ENCODE results near the gene TUBB2B.
"Not testable (repeated sequence)": the region's sequence is repeated elsewhere in the genome, so short reads cannot be mapped to it uniquely, and the experiment has no call there.

TUBB2B gene

DNA sequence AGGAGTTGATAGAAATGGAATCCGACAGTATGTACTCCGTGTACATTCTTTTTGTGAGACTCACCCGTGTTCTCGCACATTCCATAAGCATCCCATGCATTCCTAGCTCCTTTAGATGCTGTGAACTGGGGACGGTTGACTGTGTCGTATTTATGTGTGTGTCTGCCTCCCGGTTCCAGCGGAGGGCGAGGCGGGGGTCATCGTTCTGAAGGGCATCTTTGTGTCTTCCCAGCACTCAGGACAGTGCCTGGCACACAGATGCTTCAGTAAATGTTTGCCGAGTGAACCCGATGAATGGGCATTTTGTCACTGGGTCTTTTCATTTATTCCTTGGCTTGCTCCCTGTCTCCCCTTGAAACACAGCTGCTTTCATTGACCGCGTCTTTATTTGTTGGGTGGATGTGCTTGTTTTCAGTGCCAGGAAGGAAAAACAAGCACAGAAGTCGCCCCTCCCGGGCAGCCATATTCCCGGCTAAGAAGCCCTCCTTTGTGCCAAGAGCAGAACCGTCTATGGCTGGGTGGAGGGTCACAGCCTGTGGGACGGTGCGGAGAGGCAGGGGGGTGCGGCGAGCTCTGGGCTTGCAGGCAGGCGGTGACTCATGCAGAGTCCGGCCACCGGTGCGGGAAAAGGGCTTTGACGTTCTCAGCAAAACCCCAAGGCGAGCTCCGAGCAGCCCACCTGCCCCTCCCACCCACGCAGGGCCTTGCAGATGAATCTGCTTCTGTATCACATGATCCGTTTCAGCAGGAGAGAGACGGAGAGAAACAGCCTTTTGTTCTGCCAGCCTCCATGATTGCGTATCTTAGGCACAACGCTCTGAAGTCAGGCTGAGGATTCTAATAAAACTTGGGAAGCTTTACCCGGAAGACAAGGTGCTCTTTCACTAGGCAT, 20.0 kb upstream of the TUBB2B start:
- peaks cover 5% of the 10 kb centered on the region for H3K4me1 ChIP-seq (ENCODE audit: insufficient read depth, insufficient read length)
- H3K36me3 ChIP-seq (ENCODE audit: insufficient read depth, insufficient read length, low read length): no peaks in the 10 kb centered on the region
- H3K9ac ChIP-seq (ENCODE audit: insufficient read length, low read depth): peak overlapping the region; percentile 34
- no peak overlapping the region for H3K4me3 ChIP-seq (ENCODE audit: insufficient read length, low read depth)
- no peak for TF ChIP-seq YY1 (IDR thresholded peaks at IDR 0.05; ENCODE audit: insufficient read depth, insufficient read length)
- TF ChIP-seq ZNF274 (IDR thresholded peaks at IDR 0.05; ENCODE audit: low read depth, low read length): no peak
- no peak for TF ChIP-seq SUZ12 (IDR thresholded peaks at IDR 0.05; ENCODE audit: extremely low read depth, insufficient read depth, insufficient read length)
- peaks cover 2% of the 10 kb centered on the region for H3K27me3 ChIP-seq (ENCODE audit: insufficient read depth, insufficient read length)
- no peaks in the 10 kb centered on the region for H3K9me3 ChIP-seq (ENCODE audit: insufficient read depth, low read length)
- DNase-seq (ENCODE audit: low read depth, low spot score): no peak

DNA sequence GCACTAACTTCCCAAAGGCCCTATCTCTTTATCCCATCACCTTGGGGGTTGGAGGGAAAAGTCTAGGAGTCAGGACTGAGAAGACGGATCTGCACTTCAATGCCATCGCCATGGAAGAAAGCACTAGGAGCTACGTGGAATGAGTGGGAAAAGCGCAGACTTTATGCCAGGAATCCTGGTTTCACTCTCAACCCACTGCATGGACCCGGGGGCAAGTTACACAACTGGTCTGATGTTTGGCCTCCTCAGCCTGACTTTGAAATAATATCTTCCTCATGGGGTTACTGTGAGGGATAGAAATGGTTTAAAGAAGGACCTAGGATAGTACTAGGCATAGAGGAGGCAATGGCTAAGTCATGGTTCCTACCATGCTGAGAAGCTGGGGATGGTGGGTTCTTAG, 17.8 kb upstream of the TUBB2B start:
- Histone ChIP-seq H3K4me1 (ENCODE audit: insufficient read depth, insufficient read length) (peaks cover 3% of the 10 kb centered on the region), H3K36me3 (ENCODE audit: insufficient read depth, insufficient read length, low read length) (no peaks in the 10 kb centered on the region), H3K9ac (ENCODE audit: insufficient read length, low read depth) (no peak overlapping the region), H3K27me3 (ENCODE audit: insufficient read depth, insufficient read length) (no peaks in the 10 kb centered on the region), H3K9me3 (ENCODE audit: insufficient read depth, low read length) (no peaks in the 10 kb centered on the region), H3K4me3 (ENCODE audit: insufficient read length, low read depth) (no peak overlapping the region)
- TF ChIP-seq YY1 (IDR thresholded peaks at IDR 0.05; ENCODE audit: insufficient read depth, insufficient read length) (no peak), ZNF274 (IDR thresholded peaks at IDR 0.05; ENCODE audit: low read depth, low read length) (no peak), SUZ12 (IDR thresholded peaks at IDR 0.05; ENCODE audit: extremely low read depth, insufficient read depth, insufficient read length) (no peak)
- DNase-seq (ENCODE audit: low read depth, low spot score): no peak

DNA sequence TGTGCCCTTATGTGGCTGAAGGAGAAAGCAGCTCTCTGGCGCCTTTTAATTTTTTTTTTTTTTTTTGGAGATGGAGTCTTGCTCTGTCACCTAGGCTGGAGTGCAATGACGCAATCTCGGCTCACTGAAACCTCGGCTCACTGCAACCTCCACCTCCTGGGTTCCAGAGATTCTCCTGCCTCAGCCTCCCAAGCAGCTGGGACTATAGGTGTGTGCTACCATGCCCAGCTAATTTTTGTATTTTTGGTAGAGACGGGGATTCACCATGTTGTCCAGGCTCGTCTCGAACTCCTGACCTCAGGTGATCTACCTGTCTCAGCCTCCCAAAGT, 17.3 kb upstream of the TUBB2B start:
- H3K36me3 ChIP-seq (ENCODE audit: insufficient read depth, insufficient read length, low read length); H3K4me1 ChIP-seq (ENCODE audit: insufficient read depth, insufficient read length); H3K4me3 ChIP-seq (ENCODE audit: insufficient read length, low read depth): not testable (repeated sequence)

DNA sequence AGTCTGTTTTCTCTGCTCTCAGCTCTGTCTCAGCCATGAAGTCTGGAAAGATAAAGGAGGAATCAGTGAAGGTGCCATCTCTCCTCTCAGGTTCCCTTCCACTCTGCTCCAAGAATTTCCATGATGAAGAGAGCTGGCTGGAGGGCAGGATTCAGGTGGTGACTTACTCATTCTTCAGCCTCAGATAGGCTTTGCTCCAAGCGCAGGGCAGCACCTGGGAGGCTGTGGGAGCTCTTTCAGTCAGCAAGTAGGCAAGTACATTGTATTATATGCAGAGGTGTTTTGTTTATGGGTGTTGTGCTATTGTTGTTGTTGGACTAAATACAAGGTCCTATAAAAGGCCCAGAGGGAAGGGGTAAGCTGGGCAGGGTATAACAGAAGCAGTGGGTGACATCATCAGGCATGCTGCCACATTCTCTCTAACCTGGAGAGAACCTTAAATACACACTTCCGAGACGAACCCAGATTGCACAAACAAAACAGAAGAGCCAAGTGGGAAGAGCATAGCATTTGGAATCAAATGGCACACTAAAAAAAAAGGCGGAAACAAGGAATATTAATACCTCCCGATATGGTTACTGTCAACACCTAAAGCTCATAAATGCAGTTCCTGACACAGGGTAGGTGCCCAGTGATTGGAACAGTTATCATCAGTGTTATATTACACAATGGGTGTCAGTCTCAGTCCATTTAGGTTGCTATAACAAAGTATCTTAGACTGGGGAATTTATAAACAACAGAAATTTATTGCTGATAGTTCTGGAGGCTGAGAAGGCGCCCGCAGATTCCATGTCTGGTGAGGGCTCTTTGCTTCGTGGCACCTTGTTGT, 16.8 kb upstream of the TUBB2B start:
- H3K4me1 ChIP-seq (ENCODE audit: insufficient read depth, insufficient read length): peaks cover under 1% of the 10 kb centered on the region
- TF ChIP-seq ZNF274 (IDR thresholded peaks at IDR 0.05; ENCODE audit: low read depth, low read length) (no peak), YY1 (IDR thresholded peaks at IDR 0.05; ENCODE audit: insufficient read depth, insufficient read length) (no peak)
- H3K36me3 ChIP-seq (ENCODE audit: insufficient read depth, insufficient read length, low read length): no peaks in the 10 kb centered on the region
- H3K9ac ChIP-seq (ENCODE audit: insufficient read length, low read depth): no peak overlapping the region
- no peak for DNase-seq (ENCODE audit: low read depth, low spot score)
- H3K27me3 ChIP-seq (ENCODE audit: insufficient read depth, insufficient read length): no peaks in the 10 kb centered on the region
- H3K9me3 ChIP-seq (ENCODE audit: insufficient read depth, low read length): no peaks in the 10 kb centered on the region
- no peak overlapping the region for H3K4me3 ChIP-seq (ENCODE audit: insufficient read length, low read depth)

More for the DNA sequence above, 17.3 kb upstream of the TUBB2B start:
- not testable (repeated sequence) for H3K9me3 ChIP-seq (ENCODE audit: insufficient read depth, low read length); H3K27me3 ChIP-seq (ENCODE audit: insufficient read depth, insufficient read length); DNase-seq (ENCODE audit: low read depth, low spot score); H3K9ac ChIP-seq (ENCODE audit: insufficient read length, low read depth)

DNA sequence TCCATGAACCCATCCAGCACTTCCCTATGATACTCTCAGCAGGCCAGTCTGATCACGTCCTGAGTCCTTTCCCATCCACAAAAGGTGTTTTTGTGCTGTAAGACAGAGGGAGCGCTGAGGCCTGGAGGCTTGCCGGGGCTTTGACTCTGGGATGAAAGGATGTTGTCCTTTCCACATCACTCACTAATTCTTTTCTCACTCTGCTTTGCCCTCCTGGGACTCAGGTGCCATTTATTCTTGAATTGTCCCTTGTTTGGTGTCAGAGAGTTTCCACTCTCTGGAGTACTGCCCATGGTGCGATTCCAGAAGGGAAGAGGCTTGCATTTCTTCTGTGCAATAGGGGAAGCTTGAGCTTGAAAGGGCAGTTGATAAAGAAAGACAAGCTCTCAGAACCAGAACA, 15.3 kb upstream of the TUBB2B start:
- no peaks in the 10 kb centered on the region for H3K4me1 ChIP-seq (ENCODE audit: insufficient read depth, insufficient read length)

DNA sequence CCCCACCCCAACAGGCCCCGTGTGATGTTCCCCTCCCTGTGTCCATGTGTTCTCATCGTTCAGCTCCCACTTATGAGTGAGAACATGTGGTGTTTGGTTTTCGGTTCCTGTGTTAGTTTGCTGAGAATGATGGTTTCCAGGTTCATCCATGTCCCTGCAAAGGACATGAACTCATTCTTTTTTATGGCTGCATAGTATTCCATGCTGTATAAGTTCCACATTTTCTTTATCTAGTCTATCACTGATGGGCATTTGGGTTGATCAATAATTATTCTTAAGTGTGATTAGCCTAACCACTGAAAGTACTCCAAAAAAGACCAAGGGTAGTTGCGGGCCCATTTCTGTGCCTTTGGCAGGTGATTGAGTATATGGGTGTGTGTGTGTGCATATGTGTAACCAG, 14.3 kb upstream of the TUBB2B start:
- H3K27me3 ChIP-seq (ENCODE audit: insufficient read depth, insufficient read length); DNase-seq (ENCODE audit: low read depth, low spot score); H3K36me3 ChIP-seq (ENCODE audit: insufficient read depth, insufficient read length, low read length); H3K9ac ChIP-seq (ENCODE audit: insufficient read length, low read depth); H3K4me1 ChIP-seq (ENCODE audit: insufficient read depth, insufficient read length); H3K9me3 ChIP-seq (ENCODE audit: insufficient read depth, low read length); H3K4me3 ChIP-seq (ENCODE audit: insufficient read length, low read depth): not testable (repeated sequence)

More for the DNA sequence above, 15.3 kb upstream of the TUBB2B start:
- Histone ChIP-seq H3K27me3 (ENCODE audit: insufficient read depth, insufficient read length) (no peaks in the 10 kb centered on the region), H3K9ac (ENCODE audit: insufficient read length, low read depth) (no peak overlapping the region), H3K36me3 (ENCODE audit: insufficient read depth, insufficient read length, low read length) (no peaks in the 10 kb centered on the region), H3K4me3 (ENCODE audit: insufficient read length, low read depth) (no peak overlapping the region), H3K9me3 (ENCODE audit: insufficient read depth, low read length) (no peaks in the 10 kb centered on the region)
- no peak for DNase-seq (ENCODE audit: low read depth, low spot score)
- TF ChIP-seq SUZ12 (IDR thresholded peaks at IDR 0.05; ENCODE audit: extremely low read depth, insufficient read depth, insufficient read length): no peak
- no peak for TF ChIP-seq YY1 (IDR thresholded peaks at IDR 0.05; ENCODE audit: insufficient read depth, insufficient read length)
- TF ChIP-seq ZNF274 (IDR thresholded peaks at IDR 0.05; ENCODE audit: low read depth, low read length): no peak

DNA sequence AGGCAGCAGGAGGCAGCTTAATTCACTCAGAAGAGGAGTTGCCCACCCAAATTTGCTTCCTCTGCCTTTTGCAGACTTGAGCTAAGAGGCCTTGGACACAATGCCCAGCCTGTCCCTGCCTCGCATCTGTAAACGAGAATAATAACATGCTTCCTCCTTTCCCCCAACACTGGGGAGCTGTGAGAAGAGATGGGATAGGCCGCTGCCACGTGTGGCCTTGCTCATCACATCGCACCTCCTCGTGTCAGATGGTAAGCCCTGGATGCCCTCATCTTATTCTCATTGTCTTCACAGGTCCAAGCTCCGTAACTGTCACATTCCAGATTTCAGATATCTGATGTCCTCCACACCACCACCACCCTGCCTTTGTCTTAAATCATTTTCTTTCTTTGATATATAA, 13.1 kb upstream of the TUBB2B start:
- TF ChIP-seq SUZ12 (IDR thresholded peaks at IDR 0.05; ENCODE audit: extremely low read depth, insufficient read depth, insufficient read length) (no peak), ZNF274 (IDR thresholded peaks at IDR 0.05; ENCODE audit: low read depth, low read length) (no peak), YY1 (IDR thresholded peaks at IDR 0.05; ENCODE audit: insufficient read depth, insufficient read length) (no peak)
- DNase-seq (ENCODE audit: low read depth, low spot score): no peak

More for the DNA sequence above, 13.1 kb upstream of the TUBB2B start:
- H3K4me1 ChIP-seq (ENCODE audit: insufficient read depth, insufficient read length): no peaks in the 10 kb centered on the region
- no peaks in the 10 kb centered on the region for H3K27me3 ChIP-seq (ENCODE audit: insufficient read depth, insufficient read length)
- H3K9me3 ChIP-seq (ENCODE audit: insufficient read depth, low read length): no peaks in the 10 kb centered on the region
- no peaks in the 10 kb centered on the region for H3K36me3 ChIP-seq (ENCODE audit: insufficient read depth, insufficient read length, low read length)
- no peak overlapping the region for H3K4me3 ChIP-seq (ENCODE audit: insufficient read length, low read depth)
- no peak overlapping the region for H3K9ac ChIP-seq (ENCODE audit: insufficient read length, low read depth)

Measured in NT2/D1 (cell line).